Kidney (tissue), 14 donors: ENCODE results near the gene FAM168B. TPM values are rescaled to one million over a fixed set of nuclear protein-coding genes. Genes with fewer than 3 reads are reported as not detected.

Experiments
- DNase-seq, 5 donors: peaks; one replicate each; pipeline ENCODE4 v3.0.0-alpha.2; 2013 to 2020
- FAIRE-seq: peaks from 2 replicates; lab custom pipeline; 2012; peaks lifted over from hg19 to GRCh38; lab: Jason Lieb, UNC
- H3K27ac ChIP-seq, 2 donors: one replicate each; pipeline ENCODE4 v1.7.0; 2013; ENCODE audit warnings: low read depth in 2 of 2, low read length in 2 of 2, inconsistent platforms in 1 of 2
- H3K27me3 ChIP-seq: one replicate; pipeline ENCODE4 v1.7.1; 2013; ENCODE audit warnings: low read length, inconsistent platforms; ENCODE audit not compliant: control insufficient read depth, insufficient read depth
- H3K36me3 ChIP-seq, 3 donors: one replicate each; pipeline versions ENCODE4 v1.7.0 to v1.7.1; 2013; ENCODE audit warnings: low read length in 3 of 3, control low read depth in 1 of 3, inconsistent platforms in 1 of 3; ENCODE audit not compliant: insufficient read depth in 3 of 3, control insufficient read depth in 2 of 3
- H3K4me1 ChIP-seq, 3 donors: one replicate each; pipeline versions ENCODE4 v1.7.0 to v1.7.1; 2013; ENCODE audit warnings: low read length in 3 of 3, inconsistent platforms in 1 of 3, low read depth in 1 of 3; ENCODE audit not compliant: control insufficient read depth in 2 of 3, insufficient read depth in 2 of 3
- H3K4me3 ChIP-seq, 3 donors: one replicate each; pipeline versions ENCODE4 v1.7.0 to v1.8.1; 2013; ENCODE audit warnings: low read length in 3 of 3, control low read depth in 1 of 3, inconsistent platforms in 1 of 3
- H3K9ac ChIP-seq, 3 donors: one replicate each; pipeline versions ENCODE4 v1.7.0 to v1.7.1; 2013; ENCODE audit warnings: low read length in 3 of 3, control low read depth in 1 of 3, inconsistent platforms in 1 of 3
- H3K9me3 ChIP-seq, 3 donors: one replicate each; pipeline versions ENCODE4 v1.7.0 to v1.7.1; 2013; ENCODE audit warnings: low read length in 3 of 3, control low read depth in 1 of 3, inconsistent platforms in 1 of 3; ENCODE audit not compliant: control insufficient read depth in 2 of 3, insufficient read depth in 1 of 3
- CTCF ChIP-seq: IDR thresholded peaks from 3 replicates; pipeline ENCODE4 v1.5.1; 2012; ENCODE audit warnings: mild to moderate bottlenecking, moderate library complexity, borderline replicate concordance; ENCODE audit not compliant: insufficient read depth; ENCODE audit errors: extremely low read depth
- intact Hi-C: fragments of 100-400 bp; cut with DNase I; formaldehyde crosslinking; loops from one replicate; pipeline ENCODE4 v1.11.1; 2022
- polyA plus RNA-seq: library from polyadenylated mRNA; stranded (reverse); fragments of 350-450 nt; fragmentation: Illumina TruSeq; extraction: RNeasy Lipid Tissue Mini Kit (QIAGEN cat#74804); gene quantifications from one replicate; pipeline ENCODE4 v1.2.3, GENCODE V29; 2014; ENCODE audit warnings: low read depth, low replicate concordance; ENCODE audit not compliant: insufficient read depth
- total RNA-seq: library from RNA; stranded (reverse); fragmentation: NEBNext Ultra II Directional; extraction: Animal tissue kit (Norgen Biotek cat#: 25700); gene quantifications from one replicate; pipeline ENCODE4 v1.2.1, GENCODE V29; 2021
- donor health status: control.
- donor health status: control.
- donor health status: control.
- donor health status: control.
- donor health status: control.
- donor health status: DM: yes; HTN: yes; CAD: no.
- donor health status: Normal renal cell carcinoma (clear cell type).

FAM168B gene
- total and polyA plus RNA-seq, 2 donors from 2014 or later = 34.1 to 89.9 TPM

DNA sequence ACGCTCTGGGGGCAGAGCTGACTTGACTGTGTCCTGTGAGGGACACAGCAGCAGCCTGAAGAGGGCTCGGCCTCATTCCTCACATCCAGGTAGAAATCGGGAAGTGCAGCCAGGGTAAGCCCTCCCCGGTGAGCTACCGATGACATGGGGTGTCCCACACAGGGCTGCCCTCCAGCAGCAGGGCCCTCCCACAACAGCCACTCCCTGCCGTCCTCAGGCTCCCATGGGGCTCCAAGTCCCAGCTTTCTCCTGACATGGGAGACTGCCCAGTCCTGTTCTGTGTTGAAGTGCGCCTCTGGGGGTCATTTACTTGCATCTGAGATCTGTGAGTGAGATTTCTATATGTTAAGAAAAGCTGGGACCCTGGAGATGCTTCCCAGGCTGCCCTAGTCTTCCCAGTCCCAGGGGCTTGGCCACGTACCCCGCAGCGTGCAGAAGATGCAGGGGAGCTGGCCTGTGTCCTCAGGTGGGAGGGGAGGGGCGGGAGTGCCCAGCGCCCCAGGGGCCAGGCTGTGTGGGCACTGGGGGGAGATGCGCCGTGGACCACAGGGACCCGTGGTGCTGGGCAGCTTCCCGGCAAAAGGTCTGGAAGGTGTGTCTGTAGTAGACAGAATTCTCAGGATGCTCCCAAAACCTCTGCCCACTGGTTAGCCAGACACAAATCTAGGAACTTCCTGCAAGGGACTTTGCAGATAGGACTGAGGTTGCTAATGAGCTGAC is 87.9 kb downstream of the FAM168B start:
- no peak for DNase-seq
- no peak for TF ChIP-seq CTCF
- no peaks in the 10 kb centered on the region for H3K36me3 ChIP-seq
- no peaks in the 10 kb centered on the region for H3K27me3 ChIP-seq
- no peak overlapping the region for H3K4me3 ChIP-seq
- no peak overlapping the region for H3K27ac ChIP-seq
- intact Hi-C loops = no loop called here
- peaks cover 0 to 2% (median 0%) of the 10 kb centered on the region in 3 donors for H3K9me3 ChIP-seq
- no peak for FAIRE-seq
- H3K4me1 ChIP-seq = no peaks in the 10 kb centered on the region
- no peak overlapping the region for H3K9ac ChIP-seq

- peaks cover 0 to 2% (median 0%) of the 10 kb centered on the region in 3 donors for H3K9me3 ChIP-seq
- H3K9ac ChIP-seq = no peak overlapping the region
- H3K27ac ChIP-seq = no peak overlapping the region
- TF ChIP-seq CTCF = no peak
- intact Hi-C loops = no loop called here
- no peak for DNase-seq
- no peaks in the 10 kb centered on the region for H3K27me3 ChIP-seq
- no peak overlapping the region for H3K4me3 ChIP-seq
- FAIRE-seq = no peak
- H3K4me1 ChIP-seq = no peaks in the 10 kb centered on the region
- H3K36me3 ChIP-seq = no peaks in the 10 kb centered on the region
Observed at GRCh38 chr2:131004446-131005209, 88.6 kb downstream of the FAM168B start.

- DNase-seq (no peak), FAIRE-seq (no peak)
- Histone ChIP-seq H3K27me3 (no peaks in the 10 kb centered on the region), H3K4me3 (no peak overlapping the region), H3K36me3 (no peaks in the 10 kb centered on the region), H3K9ac (no peak overlapping the region), H3K27ac (no peak overlapping the region), H3K9me3 (no peaks in the 10 kb centered on the region), H3K4me1 (no peaks in the 10 kb centered on the region)
- intact Hi-C loops = no loop called here
- TF ChIP-seq CTCF = no peak
Observed at GRCh38 chr2:130998561-130998960, 94.7 kb downstream of the FAM168B start.

Other genes with a start within 250 kb of the FAM168B start
- gene PLEKHB2, start 11.9 kb upstream of the FAM168B start, total RNA-seq = 85.4 TPM
- gene PLEKHB2, start 11.9 kb upstream of the FAM168B start, polyA plus RNA-seq = 110 TPM
- gene POTEE, start 116.1 kb upstream of the FAM168B start, total RNA-seq = 0.09 TPM
- gene POTEE, start 116.1 kb upstream of the FAM168B start, polyA plus RNA-seq = not detected